DMS153 treated with DMSO at 0.1 percent for 48 hours (cell line): ENCODE data around the gene B3GALNT1.
"Not testable (repeated sequence)": the region's sequence is repeated elsewhere in the genome, so short reads cannot be mapped to it uniquely, and the experiment has no call there.

ENCODE experiments used
- DNase-seq: peaks from one replicate; lab custom pipeline; 2025; ENCODE audit not compliant: unreplicated experiment; lab: John Stamatoyannopoulos, UW

The B3GALNT1 gene

GRCh38 chr3:161081633-161082032, 23.5 kb downstream of the B3GALNT1 start:
- no peak for DNase-seq

- no peak for DNase-seq
Observed at GRCh38 chr3:161073181-161073580, 32.0 kb downstream of the B3GALNT1 start.

GRCh38 chr3:161072751-161073150, 32.4 kb downstream of the B3GALNT1 start:
- no peak for DNase-seq

GRCh38 chr3:161072211-161072621, 32.9 kb downstream of the B3GALNT1 start:
- DNase-seq, result no peak

GRCh38 chr3:161070980-161071663, 34.0 kb downstream of the B3GALNT1 start:
- no peak for DNase-seq

GRCh38 chr3:161070252-161070930, 34.8 kb downstream of the B3GALNT1 start:
- DNase-seq, result no peak

- no peak for DNase-seq
Observed at GRCh38 chr3:161069511-161070251, 35.5 kb downstream of the B3GALNT1 start.

GRCh38 chr3:161067335-161067734, 37.8 kb downstream of the B3GALNT1 start:
- no peak for DNase-seq

GRCh38 chr3:161066930-161067329, 38.2 kb downstream of the B3GALNT1 start:
- DNase-seq, result no peak

GRCh38 chr3:161064413-161064812, 40.7 kb downstream of the B3GALNT1 start:
- DNase-seq, result no peak

- no peak for DNase-seq
Observed at GRCh38 chr3:161054860-161055604, 50.1 kb downstream of the B3GALNT1 start.

GRCh38 chr3:161051856-161052255, 53.3 kb downstream of the B3GALNT1 start:
- no peak for DNase-seq

- DNase-seq, result no peak
Observed at GRCh38 chr3:161050935-161051334, 54.2 kb downstream of the B3GALNT1 start.

- no peak for DNase-seq
Observed at GRCh38 chr3:161049683-161050248, 55.4 kb downstream of the B3GALNT1 start.

GRCh38 chr3:161043336-161044035, 61.7 kb downstream of the B3GALNT1 start:
- DNase-seq, result no peak

- DNase-seq, result no peak
Observed at GRCh38 chr3:161042023-161042501, 63.1 kb downstream of the B3GALNT1 start.

- DNase-seq, result no peak
Observed at GRCh38 chr3:161038725-161039124, 66.4 kb downstream of the B3GALNT1 start.

GRCh38 chr3:161035711-161036110, 69.4 kb downstream of the B3GALNT1 start:
- no peak for DNase-seq

GRCh38 chr3:161034913-161035550, 70.1 kb downstream of the B3GALNT1 start:
- not testable (repeated sequence) for DNase-seq
